Choroid plexus epithelial cell (primary cell): ENCODE measurements around the gene ALDH5A1.

Experiments
- DNase-seq: peaks from one replicate; pipeline ENCODE4 v3.0.0-alpha.2; 2010; ENCODE audit warnings: low read depth
- H3K4me3 ChIP-seq: 2 replicates; pipeline ENCODE4 v1.5.1; 2011; ENCODE audit warnings: low read depth, mild to moderate bottlenecking, control low read depth, low read length, moderate library complexity
- CTCF ChIP-seq: conservative IDR thresholded peaks from 2 replicates; pipeline ENCODE4 v1.5.1; 2011; ENCODE audit warnings: low read depth, mild to moderate bottlenecking, control low read depth, inconsistent platforms, low read length, moderate library complexity

ALDH5A1 gene

DNA sequence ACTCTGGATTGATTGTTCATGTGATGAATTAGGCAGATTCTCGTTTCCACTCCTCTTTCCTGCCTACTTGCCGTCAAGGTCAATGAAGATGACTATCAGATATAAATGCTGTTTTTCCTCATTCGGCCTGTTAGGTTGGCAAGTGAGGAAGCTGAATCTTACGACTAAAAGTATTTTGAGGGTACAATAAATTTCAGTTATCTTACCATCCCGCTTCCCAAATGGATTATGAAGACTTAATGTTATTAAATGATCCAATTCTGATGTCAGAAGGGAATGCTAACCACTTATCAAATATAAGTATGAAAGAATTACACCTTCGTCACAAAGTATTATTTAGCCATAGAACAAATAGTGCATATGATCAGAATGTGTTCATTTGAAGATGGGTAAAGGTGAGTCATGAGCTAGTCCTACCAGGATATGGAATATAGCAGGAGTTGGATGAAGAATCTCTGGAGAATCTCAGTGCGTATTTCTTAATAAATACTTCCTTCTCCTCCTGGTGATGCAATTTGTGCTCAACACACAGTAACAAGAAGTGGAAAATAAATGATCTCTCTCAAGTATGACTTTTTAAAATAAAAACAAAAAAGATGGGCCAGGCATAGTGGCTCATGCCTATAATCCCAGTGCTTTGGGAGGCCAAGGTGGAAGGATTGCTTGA is 10.0 kb upstream of the ALDH5A1 start:
- H3K4me3 ChIP-seq = no peak overlapping the region
- DNase-seq = peak; percentile 28
- no peak for TF ChIP-seq CTCF

DNA sequence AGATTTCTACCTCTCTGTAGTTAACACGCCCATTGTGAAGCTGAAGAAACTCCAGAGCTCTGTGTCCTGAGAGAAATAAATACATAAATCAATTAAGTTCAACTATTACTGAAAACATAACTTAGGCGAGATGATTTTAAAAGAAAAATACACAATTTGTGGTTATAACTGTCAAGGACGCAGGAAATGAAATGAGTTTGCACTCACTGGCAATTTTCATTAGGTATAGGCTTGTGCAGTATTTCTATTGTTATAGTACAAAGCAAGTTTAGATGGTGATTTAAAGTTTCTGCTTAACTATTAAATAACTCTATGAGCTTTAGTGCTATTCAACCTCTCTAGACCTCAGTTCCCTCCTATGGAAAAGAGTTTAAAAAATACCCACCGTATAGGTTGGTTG is 8.7 kb upstream of the ALDH5A1 start:
- H3K4me3 ChIP-seq = no peak overlapping the region
- DNase-seq = no peak
- TF ChIP-seq CTCF = no peak

GRCh38 chr6:24489470-24489869 is 5.3 kb upstream of the ALDH5A1 start, which contains the start of gene GPLD1:
Gene GPLD1, minus strand, starts transcription at chr6:24489578. Its CDS starts 67 bp downstream, at chr6:24489511.
- H3K4me3 ChIP-seq = no peak within 1 kb of the TSS
- DNase-seq = no peak
- no peak for TF ChIP-seq CTCF

DNA sequence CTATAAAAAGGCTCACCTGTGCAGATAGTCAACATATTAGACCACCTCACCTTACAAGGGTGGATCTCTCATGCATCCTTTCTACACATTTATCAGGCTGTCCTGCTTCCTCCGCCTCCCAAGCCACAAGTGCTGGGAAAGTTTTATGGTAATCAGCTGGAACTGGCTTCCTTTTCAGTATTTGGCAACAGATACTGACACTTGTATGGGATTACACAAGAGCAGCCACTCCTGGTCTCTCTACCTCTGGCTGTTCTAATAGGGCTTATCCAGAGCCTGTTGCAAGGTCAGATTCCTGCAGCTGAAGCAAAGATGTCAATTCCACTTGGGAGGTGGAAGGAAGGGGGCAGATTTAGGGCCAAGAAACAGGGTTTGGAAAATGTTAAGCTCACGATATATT is 4.9 kb upstream of the ALDH5A1 start:
- peak; percentile 65 for DNase-seq
- TF ChIP-seq CTCF = no peak
- no peak overlapping the region for H3K4me3 ChIP-seq

- H3K4me3 ChIP-seq = no peak overlapping the region
- no peak for TF ChIP-seq CTCF
- no peak for DNase-seq
These were observed 3.8 kb upstream of the ALDH5A1 start for GRCh38 chr6:24490948-24491347.

- peak; percentile 45 for DNase-seq
- peak; percentile 63 for TF ChIP-seq CTCF
- H3K4me3 ChIP-seq = no peak overlapping the region
These were observed 2.3 kb upstream of the ALDH5A1 start for GRCh38 chr6:24492475-24492874.
